ENCODE data around the gene RPTOR.

The RPTOR gene

GRCh38 chr17:80822700-80823410 is 278.2 kb downstream of the RPTOR start:
- DNase-seq: no peak

GRCh38 chr17:80824549-80825470 is 280.2 kb downstream of the RPTOR start:
- DNase-seq: no peak

DNA sequence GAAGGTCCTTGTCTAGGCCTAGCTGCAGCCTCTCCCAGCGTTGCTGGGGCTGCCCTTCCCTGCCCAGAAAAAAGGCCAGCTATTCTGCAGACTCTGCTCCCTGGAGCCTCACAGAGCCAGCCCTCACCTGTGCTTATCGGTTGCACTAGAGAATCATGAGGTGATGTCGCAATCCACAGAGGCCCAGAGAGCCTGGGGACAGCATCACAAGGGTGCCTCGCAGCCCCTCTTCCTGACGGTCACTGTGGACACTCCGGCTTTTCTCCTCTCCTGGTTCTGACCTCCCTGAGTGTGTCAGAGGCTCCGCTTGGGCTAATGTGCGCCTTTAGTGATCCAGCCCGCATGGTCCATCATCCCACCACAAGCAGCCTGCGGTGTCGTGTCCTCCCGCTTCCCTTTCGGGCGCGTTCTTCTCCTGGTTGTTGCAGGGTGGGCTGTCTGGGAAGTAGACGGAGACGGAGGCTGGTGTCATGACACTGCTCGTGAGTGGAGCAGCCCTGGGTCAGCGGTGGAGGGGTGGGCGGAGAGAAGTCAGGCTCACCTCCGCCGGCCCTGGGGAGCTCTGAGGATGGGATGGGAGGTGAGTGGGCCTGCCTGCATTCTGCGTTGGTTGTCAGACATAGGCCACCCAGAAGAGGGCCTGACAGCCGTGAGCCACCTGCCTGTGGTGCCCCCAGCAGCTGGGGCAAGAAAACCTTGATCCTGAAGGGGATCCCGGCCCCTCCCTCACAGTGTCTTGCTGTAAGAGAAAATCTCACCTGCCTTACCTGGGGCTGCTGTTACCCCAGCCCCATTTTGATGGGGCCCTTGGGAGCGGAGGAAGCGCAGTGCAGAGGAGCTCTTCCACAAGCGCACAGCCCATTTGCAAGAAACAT is 281.1 kb downstream of the RPTOR start:
- DNase-seq: no peak

- DNase-seq: no peak
These were observed 281.8 kb downstream of the RPTOR start for GRCh38 chr17:80826346-80826954.

GRCh38 chr17:80826955-80827645 is 282.5 kb downstream of the RPTOR start:
- DNase-seq: no peak

DNA sequence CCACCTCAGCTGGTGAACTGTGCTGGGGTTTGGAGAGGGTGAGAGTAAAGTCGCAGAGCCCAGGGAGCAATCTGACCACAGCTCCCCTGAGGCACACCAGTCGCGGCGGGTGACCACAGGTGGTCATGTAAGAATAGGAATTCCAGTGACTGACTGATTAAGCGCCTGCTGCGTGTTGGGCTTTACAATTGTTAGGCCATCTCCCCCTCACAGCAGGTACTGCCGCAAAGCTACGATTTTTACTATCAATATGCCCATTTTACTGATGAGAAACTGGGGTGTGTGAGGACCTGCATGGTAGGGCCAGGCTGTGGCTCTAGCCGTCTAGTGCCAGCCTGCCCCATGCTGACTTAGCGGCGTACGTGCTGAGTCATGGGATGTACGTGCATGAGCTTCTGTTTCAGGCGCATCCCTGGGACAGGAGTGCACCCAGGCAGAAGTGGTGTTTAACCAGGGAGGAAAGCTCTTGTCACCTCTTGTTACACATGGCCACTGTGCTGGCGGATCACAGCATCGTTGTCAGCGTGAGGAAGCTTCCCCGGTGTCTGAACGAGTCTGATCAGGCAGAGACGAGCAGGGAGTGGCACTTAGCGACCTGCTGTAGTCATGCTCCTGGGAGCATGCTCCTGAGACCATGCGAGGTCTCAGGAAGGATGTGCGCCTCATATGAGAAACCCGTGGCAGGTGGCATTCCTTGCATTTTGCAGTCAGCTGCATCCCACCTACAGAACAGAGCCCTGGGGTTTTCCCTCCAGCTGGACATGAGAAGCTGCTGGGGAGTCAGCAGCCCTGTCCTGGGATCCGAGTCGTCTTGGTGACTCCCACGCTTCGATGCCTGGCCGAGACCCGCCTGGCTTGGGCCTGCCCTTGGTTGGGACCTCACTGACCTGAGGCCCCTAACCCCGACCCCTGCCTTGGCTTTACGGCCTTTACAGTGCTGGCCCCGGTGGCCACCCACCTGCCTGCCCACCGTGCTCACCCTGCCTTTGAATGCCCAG is 283.3 kb downstream of the RPTOR start:
- peak; percentile 43 for DNase-seq

DNA sequence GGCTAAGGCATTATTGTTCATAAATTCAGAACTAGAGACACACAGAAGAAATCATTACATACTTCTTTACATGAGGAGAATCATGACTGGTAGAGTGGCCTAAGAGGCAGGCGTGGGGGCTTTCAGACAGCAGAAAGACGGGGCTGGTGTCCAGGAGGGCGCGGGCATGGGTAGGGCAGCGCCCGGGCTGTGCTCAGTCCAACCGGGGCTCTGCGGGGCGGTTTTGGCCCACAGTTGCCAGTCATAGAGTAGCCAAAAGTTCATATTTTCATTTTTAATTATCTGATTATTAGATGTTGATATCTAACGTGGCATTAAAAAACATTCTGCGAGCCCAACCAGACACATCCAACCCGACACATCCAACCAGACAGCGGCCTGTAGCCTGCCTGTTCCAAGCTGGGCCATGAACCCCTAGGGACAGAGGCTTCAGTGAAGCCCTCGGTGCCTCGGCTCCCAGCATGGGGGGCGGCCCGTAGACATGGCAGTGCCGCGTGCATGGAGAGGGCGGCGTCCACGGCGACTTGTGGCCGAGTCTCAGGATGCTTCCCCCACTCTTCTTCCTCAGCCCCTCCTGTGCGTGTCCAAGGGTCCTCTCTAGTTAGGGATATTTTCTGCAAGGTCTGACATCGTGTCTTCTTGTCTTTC is 284.7 kb downstream of the RPTOR start:
- DNase-seq: no peak

DNA sequence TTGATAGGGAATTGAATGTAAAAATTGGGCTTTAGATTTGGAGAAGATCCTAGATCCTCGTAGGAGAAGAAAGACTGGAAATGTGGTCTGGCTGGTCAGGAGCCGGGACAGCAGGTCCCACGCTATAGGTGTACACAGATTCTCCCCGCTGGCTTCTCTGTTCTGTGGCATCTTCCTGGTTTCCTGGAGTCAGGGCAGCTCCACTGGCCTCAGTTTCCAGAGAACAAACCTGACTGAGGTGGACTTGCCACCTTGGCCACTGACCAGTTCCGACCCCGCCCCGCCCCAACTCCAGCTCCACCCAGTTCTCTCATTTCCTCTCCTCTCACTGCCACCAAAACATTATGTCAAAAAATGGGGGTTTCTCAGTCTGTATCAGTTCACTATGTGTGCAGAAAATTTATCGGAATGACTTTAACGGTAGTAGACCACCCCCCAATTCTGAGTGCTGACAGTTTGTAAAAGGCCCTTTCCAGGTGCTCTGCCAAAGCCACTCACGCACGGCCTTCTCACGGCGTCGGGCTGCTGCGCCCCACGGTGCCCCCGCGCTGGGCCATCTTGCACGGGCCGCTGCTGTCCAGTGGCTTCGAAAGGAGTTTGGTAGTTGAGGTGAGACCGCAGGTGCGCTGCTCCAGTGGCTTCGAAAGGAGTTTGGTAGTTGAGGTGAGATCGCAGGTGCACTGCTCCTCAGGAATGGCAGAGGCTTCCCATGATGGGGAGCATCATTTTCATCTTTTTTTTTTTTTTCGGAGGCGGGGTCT is 285.6 kb downstream of the RPTOR start:
- no peak for DNase-seq

DNA sequence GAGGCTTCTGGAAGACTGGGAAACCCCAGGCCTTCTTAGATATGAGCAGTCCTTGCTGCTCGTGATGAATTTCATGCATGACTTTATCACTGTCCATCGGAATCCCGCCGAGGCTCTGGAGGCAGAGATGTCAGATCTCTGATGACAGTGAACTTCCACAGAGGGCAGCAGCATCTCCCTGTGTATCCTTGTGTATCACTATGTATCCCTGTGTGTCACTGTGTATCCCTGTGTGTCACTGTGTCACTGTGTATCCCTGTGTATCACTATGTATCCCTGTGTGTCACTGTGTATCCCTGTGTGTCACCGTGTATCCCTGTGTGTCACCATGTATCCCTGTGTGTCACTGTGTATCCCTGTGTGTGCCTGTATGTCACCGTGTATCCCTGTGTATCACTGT is 286.9 kb downstream of the RPTOR start:
- DNase-seq: peak; percentile 67

DNA sequence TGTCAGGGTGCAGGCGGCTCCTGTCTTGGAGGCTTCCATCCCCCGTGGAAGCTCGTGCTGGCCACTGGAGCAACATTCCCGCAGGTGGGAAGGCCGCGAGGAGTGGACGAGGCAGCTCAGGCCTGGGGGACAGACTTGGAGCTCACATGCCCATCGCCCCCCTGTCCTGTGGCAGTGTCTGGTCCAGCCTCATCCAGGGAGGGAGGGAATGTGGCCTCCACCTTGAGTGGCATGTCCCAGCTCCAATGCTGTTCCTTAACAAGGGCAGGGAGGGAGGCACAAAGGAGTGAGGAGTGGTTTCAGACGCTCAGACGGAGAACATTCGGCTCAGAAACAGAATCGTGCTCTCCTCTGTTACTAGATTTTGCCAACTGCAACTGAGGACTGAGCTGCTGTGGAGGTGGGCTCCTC is 287.6 kb downstream of the RPTOR start:
- peak; percentile 83 for DNase-seq

GRCh38 chr17:80832888-80833583 is 288.4 kb downstream of the RPTOR start:
- DNase-seq: peak; percentile 99

DNA sequence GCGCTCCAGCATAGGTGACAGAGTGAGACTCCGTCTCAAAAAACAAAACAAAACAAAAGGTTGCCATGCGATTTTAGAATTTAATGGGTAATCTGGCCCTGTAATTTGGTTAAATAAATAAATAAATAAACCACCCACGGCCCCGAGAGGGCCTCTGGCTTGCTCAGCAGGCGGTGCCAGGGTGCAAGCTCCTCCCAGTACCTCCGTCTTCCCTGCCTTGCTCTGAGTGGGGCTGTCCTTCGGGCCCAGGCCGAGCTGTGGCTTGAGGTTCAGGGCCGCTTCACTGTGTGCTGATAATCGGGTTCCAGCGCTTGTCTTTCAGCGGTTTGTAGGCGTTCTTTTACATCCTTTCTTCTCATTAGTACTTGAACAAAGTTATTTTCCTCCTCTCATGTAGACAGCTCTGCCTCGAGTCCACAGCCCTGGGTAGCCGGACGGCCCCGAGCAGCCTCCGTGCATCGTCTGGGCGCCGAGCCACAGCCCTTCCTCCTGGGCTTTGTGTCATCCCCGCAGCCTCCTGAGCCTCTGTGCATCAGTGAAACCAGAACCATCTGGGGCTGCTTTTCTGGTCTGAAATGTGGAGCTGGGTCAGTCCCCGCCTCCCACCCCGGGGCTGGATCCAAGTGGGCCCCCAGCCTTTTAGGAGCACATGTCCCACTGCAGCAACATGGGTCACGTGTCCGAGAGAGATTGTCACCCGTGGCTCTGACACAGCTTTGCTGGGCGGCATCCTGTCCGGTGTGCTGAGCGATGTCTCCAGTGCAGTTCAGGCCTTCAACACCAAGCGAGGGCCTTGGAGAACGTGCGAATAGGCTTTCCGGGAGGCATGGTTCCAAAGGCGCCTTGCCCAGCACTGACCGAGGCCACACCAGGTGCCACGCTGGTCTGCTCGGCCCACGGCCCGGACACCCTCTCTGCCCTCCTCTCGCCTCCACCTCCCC is 289.6 kb downstream of the RPTOR start:
- DNase-seq: no peak

GRCh38 chr17:80834893-80835275 is 290.2 kb downstream of the RPTOR start:
- DNase-seq: no peak

DNA sequence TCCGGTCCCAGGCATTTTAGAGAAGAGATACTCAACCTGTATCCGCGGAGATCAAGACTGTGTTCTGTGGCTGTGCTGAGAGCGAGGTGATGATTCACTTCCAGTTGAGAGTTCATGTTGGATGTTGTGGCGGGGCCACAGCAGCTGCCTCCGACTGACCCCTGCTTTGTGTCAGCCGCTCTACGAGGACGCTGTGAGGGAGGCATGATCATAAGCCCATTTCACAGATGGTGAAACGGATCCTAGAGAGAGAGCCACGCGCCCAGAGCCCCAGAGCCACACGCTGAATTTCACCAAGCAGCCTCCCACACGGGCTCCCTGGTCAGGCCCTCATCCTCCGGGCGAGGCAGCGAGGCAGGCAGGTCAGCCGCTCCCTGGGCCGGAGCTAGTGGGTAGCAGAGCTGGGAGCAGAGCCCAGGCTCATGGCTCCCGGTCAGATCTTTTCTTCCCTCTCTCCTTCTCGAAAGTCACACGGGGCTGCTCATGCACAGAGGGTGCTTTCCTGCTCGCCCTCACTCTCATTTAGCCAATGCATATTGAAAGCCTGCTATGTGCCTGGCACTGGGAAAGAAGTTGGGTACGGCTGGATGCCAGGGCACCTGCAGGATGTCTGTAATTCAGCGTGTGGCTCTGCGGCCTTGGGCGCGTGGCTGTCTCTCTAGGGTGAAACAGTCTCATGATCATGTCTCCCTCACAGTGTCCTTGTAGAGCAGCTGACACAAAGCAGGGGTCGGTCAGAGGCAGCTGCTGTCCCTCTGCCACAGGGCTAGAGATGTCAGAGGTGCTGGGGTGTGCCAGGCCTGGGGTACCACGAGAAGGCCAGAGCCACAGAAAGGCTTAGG is 291.4 kb downstream of the RPTOR start:
- DNase-seq: no peak

DNA sequence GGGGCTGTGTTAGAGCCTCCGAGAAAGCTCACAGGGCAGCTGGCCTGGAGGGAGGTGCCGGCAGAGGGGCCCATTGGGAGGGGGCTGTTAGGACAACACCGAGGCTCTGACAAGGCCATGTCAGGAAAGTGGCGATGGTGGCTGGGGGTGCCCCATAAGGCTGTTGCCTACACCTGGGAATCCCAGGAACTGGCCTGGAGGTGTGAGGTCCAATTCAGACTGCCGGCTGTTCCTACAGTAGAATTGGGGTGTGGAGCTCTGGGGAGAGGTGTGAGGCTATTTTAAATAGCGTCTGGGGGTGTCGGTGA is 292.0 kb downstream of the RPTOR start:
- no peak for DNase-seq

DNA sequence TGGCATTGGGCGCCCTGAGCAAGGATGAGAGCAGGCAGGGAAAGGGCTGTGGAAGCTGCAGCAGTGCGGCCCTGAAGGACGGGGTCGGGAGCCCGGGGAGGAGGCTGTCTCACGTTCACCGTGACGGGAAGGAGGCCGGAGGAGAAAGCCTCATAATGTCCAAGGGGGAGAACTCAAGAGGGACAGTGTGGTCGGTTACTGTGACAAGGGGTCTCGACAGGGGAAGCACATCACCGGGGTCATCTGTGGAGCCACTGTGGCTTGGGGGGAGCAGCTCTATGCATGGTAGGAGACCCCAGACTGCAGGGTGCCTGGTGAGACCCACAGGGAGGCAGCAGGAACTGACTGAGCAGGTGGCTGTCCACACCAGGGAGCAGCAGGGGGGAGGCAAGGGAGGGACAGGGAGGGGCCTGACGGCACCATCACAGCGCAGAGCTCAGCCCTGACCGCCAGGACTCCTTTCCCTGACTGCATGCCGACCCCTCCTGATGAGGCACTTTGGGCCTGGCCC is 292.4 kb downstream of the RPTOR start:
- DNase-seq: no peak

GRCh38 chr17:80837711-80838110 is 293.1 kb downstream of the RPTOR start:
- no peak for DNase-seq

Measured in DMS53 (cell line).